ENCODE results near the gene FAF1. TPM values are rescaled to one million over a fixed set of nuclear protein-coding genes. Genes with fewer than 3 reads are reported as not detected.
"Not testable (repeated sequence)": the region's sequence is repeated elsewhere in the genome, so short reads cannot be mapped to it uniquely, and the experiment has no call there.

The FAF1 gene
- total RNA-seq, 1 experiment from 2014 or later, result 109 TPM

GRCh38 chr1:50955116-50955515, 5.0 kb downstream of the FAF1 start:
- Histone ChIP-seq H3K4me3 (ENCODE audit: low read depth, low read length, poor library complexity, severe bottlenecking) (no peak overlapping the region), H3K27ac (ENCODE audit: low read depth, low read length, poor library complexity, severe bottlenecking) (no peak overlapping the region), H3K9me3 (ENCODE audit: low read depth, low read length, poor library complexity, severe bottlenecking) (no peaks in the 10 kb centered on the region), H3K27me3 (replicated peaks; ENCODE audit: insufficient read depth, low read depth, low read length, poor library complexity) (no peaks in the 10 kb centered on the region), H3K4me1 (ENCODE audit: insufficient read depth, low read length, poor library complexity, severe bottlenecking) (no peaks in the 10 kb centered on the region), H3K36me3 (ENCODE audit: insufficient read depth, low read length, poor library complexity, severe bottlenecking) (no peaks in the 10 kb centered on the region)
- ChIA-PET POLR2A (ENCODE audit: low non-redundant PET) (no interaction called here), CTCF (no interaction called here)
- intact Hi-C loops (cut with micrococcal nuclease; ENCODE audit: unreplicated experiment), result no loop called here
- BruUV-seq (replicated peaks), result no TSS peak
- TF ChIP-seq CTCF (conservative IDR thresholded peaks at IDR 0.05; ENCODE audit: low read depth, low read length) (no peak), EZH2 (IDR thresholded peaks at IDR 0.05; ENCODE audit: borderline replicate concordance, low read depth, low read length, poor library complexity, severe bottlenecking) (no peak)
- DNase-seq (ENCODE audit: low spot score), result no peak

GRCh38 chr1:50952566-50952965, 7.5 kb downstream of the FAF1 start:
- DNase-seq (ENCODE audit: low spot score); H3K36me3 ChIP-seq (ENCODE audit: insufficient read depth, low read length, poor library complexity, severe bottlenecking); H3K9me3 ChIP-seq (ENCODE audit: low read depth, low read length, poor library complexity, severe bottlenecking); CTCF ChIA-PET; POLR2A ChIA-PET (ENCODE audit: low non-redundant PET); H3K4me1 ChIP-seq (ENCODE audit: insufficient read depth, low read length, poor library complexity, severe bottlenecking); H3K27ac ChIP-seq (ENCODE audit: low read depth, low read length, poor library complexity, severe bottlenecking); H3K27me3 ChIP-seq (replicated peaks; ENCODE audit: insufficient read depth, low read depth, low read length, poor library complexity); intact Hi-C loops (cut with micrococcal nuclease; ENCODE audit: unreplicated experiment); BruUV-seq (replicated peaks); H3K4me3 ChIP-seq (ENCODE audit: low read depth, low read length, poor library complexity, severe bottlenecking): not testable (repeated sequence)

GRCh38 chr1:50950396-50950795, 9.7 kb downstream of the FAF1 start:
- BruUV-seq (replicated peaks), result no TSS peak
- no peak for DNase-seq (ENCODE audit: low spot score)
- Histone ChIP-seq H3K27me3 (replicated peaks; ENCODE audit: insufficient read depth, low read depth, low read length, poor library complexity) (no peaks in the 10 kb centered on the region), H3K4me3 (ENCODE audit: low read depth, low read length, poor library complexity, severe bottlenecking) (no peak overlapping the region), H3K36me3 (ENCODE audit: insufficient read depth, low read length, poor library complexity, severe bottlenecking) (no peaks in the 10 kb centered on the region), H3K4me1 (ENCODE audit: insufficient read depth, low read length, poor library complexity, severe bottlenecking) (no peaks in the 10 kb centered on the region), H3K27ac (ENCODE audit: low read depth, low read length, poor library complexity, severe bottlenecking) (no peak overlapping the region), H3K9me3 (ENCODE audit: low read depth, low read length, poor library complexity, severe bottlenecking) (no peaks in the 10 kb centered on the region)
- ChIA-PET CTCF (no interaction called here), POLR2A (ENCODE audit: low non-redundant PET) (no interaction called here)
- intact Hi-C loops (cut with micrococcal nuclease; ENCODE audit: unreplicated experiment), result no loop called here
- no peak for TF ChIP-seq CTCF (conservative IDR thresholded peaks at IDR 0.05; ENCODE audit: low read depth, low read length)
- TF ChIP-seq EZH2 (IDR thresholded peaks at IDR 0.05; ENCODE audit: borderline replicate concordance, low read depth, low read length, poor library complexity, severe bottlenecking), result no peak

GRCh38 chr1:50949286-50949982, 10.6 kb downstream of the FAF1 start:
- TF ChIP-seq EZH2 (IDR thresholded peaks at IDR 0.05; ENCODE audit: borderline replicate concordance, low read depth, low read length, poor library complexity, severe bottlenecking) (no peak), CTCF (conservative IDR thresholded peaks at IDR 0.05; ENCODE audit: low read depth, low read length) (no peak)
- BruUV-seq (replicated peaks), result no TSS peak
- Histone ChIP-seq H3K36me3 (ENCODE audit: insufficient read depth, low read length, poor library complexity, severe bottlenecking) (no peaks in the 10 kb centered on the region), H3K9me3 (ENCODE audit: low read depth, low read length, poor library complexity, severe bottlenecking) (no peaks in the 10 kb centered on the region), H3K27ac (ENCODE audit: low read depth, low read length, poor library complexity, severe bottlenecking) (no peak overlapping the region), H3K4me1 (ENCODE audit: insufficient read depth, low read length, poor library complexity, severe bottlenecking) (no peaks in the 10 kb centered on the region), H3K4me3 (ENCODE audit: low read depth, low read length, poor library complexity, severe bottlenecking) (no peak overlapping the region), H3K27me3 (replicated peaks; ENCODE audit: insufficient read depth, low read depth, low read length, poor library complexity) (no peaks in the 10 kb centered on the region)
- POLR2A ChIA-PET (ENCODE audit: low non-redundant PET), result interaction anchor here (0.6 kb wide), 1 partner anchor 488 kb away, joined by 5 read pairs; no protein-coding TSS in a partner anchor
- intact Hi-C loops (cut with micrococcal nuclease; ENCODE audit: unreplicated experiment), result no loop called here
- DNase-seq (ENCODE audit: low spot score), result no peak
- CTCF ChIA-PET, result no interaction called here
